Activated CD4-positive, alpha-beta T cell treated with anti-CD3 and anti-CD28 coated beads for 36 hours (primary cell): ENCODE data around the gene TCEAL3. TPM values are rescaled to one million over a fixed set of nuclear protein-coding genes. Genes with fewer than 3 reads are reported as not detected.
"Not testable (repeated sequence)": the region's sequence is repeated elsewhere in the genome, so short reads cannot be mapped to it uniquely, and the experiment has no call there.

ENCODE experiments used
- ATAC-seq: fragments of 200-7000 bp; cut with Tn5 transposase; one replicate; pipeline ENCODE4 v1.10.0; 2021; ENCODE audit warnings: mild to moderate bottlenecking, moderate library complexity
- CTCF ChIA-PET: fragments of 350-600 bp; sonication (Branson Sonifier 250); formaldehyde crosslinking; loops from one replicate; lab custom pipeline; 2021; ENCODE audit warnings: antibody characterized with exemption; lab: Charles Lee
- POLR2A ChIA-PET: fragments of 350-600 bp; sonication (Branson Sonifier 250); formaldehyde crosslinking; loops from one replicate; lab custom pipeline; 2021; ENCODE audit warnings: antibody characterized with exemption, inconsistent platforms; lab: Charles Lee
- DNase-seq: peaks from one replicate; pipeline ENCODE4 v3.0.0-alpha.2; 2020
- H3K27ac Mint-ChIP-seq: one replicate; pipeline ENCODE4 v1.8.0; 2021; ENCODE audit warnings: mixed read lengths
- H3K27me3 Mint-ChIP-seq: one replicate; pipeline ENCODE4 v1.8.0; 2021; ENCODE audit warnings: mixed read lengths
- H3K36me3 Mint-ChIP-seq: one replicate; pipeline ENCODE4 v1.8.0; 2021; ENCODE audit warnings: low read depth, mixed read lengths
- H3K4me1 Mint-ChIP-seq: one replicate; pipeline ENCODE4 v1.8.0; 2021; ENCODE audit warnings: mixed read lengths
- H3K4me3 Mint-ChIP-seq: one replicate; pipeline ENCODE4 v1.8.0; 2021; ENCODE audit warnings: mild to moderate bottlenecking, moderate library complexity, mixed read lengths
- H3K9me3 Mint-ChIP-seq: one replicate; pipeline ENCODE4 v1.8.0; 2021; ENCODE audit warnings: low read depth, mixed read lengths
- intact Hi-C, 2 experiments: fragments of 100-400 bp; cut with DNase I in 1 of 2; cut with micrococcal nuclease in 1 of 2; formaldehyde crosslinking; loops; one replicate each; pipeline versions ENCODE4 v1.14.2 to v1.15.1; 2022 to 2024; cut with DNase I, micrococcal nuclease
- total RNA-seq, 2 experiments: library from RNA; stranded (reverse); gene quantifications; one replicate each; pipeline ENCODE4 v1.2.3, GENCODE V29; 2021

The TCEAL3 gene
- total RNA-seq, 2 experiments from 2014 or later: 5.1 to 7.3 TPM

- ATAC-seq (no peak), DNase-seq (no peak)
- CTCF ChIA-PET: no interaction called here
- Mint-ChIP-seq H3K27me3 (no peaks in the 10 kb centered on the region), H3K27ac (no peak overlapping the region), H3K4me1 (peaks cover 16% of the 10 kb centered on the region), H3K9me3 (no peaks in the 10 kb centered on the region), H3K36me3 (peaks cover 5% of the 10 kb centered on the region), H3K4me3 (peak overlapping the region; percentile 82)
- POLR2A ChIA-PET: no interaction called here
- intact Hi-C loops: no loop called here
These were observed 21.1 kb upstream of the TCEAL3 start for GRCh38 chrX:103586659-103587058.

DNA sequence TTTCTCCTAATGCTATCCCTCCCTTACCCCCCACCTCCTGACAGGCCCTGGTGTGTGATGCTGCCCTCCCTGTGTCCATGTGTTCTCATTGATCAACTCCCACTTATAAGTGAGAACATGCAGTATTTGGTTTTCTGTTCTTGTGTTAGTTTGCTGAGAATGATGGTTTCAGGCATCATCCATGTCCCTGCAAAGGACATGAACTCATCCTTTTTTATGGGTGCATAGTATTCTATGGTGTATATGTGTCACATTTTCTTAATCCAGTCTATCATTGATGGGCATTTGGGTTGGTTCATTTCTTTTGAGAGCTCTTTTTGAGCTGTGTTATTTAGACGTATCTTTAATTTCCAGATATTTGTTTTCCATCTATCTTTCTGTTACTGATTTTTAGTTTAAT lies 15.5 kb upstream of the TCEAL3 start:
- POLR2A ChIA-PET, ATAC-seq, H3K4me1 Mint-ChIP-seq, H3K4me3 Mint-ChIP-seq, DNase-seq, H3K27me3 Mint-ChIP-seq, H3K36me3 Mint-ChIP-seq, H3K27ac Mint-ChIP-seq, intact Hi-C loops, H3K9me3 Mint-ChIP-seq, CTCF ChIA-PET: not testable (repeated sequence)

DNA sequence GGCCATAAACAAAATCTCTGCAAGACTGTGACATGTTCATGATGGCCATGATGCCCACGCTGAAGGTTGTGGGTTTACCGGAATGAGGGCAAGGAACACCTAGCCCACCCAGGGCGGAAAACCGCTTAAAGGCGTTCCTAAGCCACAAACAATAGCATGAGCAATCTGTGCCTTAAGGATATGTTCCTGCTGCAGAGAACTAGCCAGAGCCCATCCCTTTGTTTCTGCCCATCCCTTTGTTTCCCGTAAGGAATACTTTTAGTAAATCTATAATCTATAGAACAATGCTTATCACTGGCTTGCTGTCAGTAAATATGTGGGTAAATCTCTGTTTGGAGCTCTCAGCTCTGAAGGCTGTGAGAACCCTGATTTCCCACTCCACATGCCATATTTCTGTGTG lies 12.6 kb upstream of the TCEAL3 start:
- intact Hi-C loops, POLR2A ChIA-PET, DNase-seq, ATAC-seq, H3K4me3 Mint-ChIP-seq, H3K4me1 Mint-ChIP-seq, H3K27me3 Mint-ChIP-seq, H3K9me3 Mint-ChIP-seq, H3K27ac Mint-ChIP-seq, H3K36me3 Mint-ChIP-seq, CTCF ChIA-PET: not testable (repeated sequence)

DNA sequence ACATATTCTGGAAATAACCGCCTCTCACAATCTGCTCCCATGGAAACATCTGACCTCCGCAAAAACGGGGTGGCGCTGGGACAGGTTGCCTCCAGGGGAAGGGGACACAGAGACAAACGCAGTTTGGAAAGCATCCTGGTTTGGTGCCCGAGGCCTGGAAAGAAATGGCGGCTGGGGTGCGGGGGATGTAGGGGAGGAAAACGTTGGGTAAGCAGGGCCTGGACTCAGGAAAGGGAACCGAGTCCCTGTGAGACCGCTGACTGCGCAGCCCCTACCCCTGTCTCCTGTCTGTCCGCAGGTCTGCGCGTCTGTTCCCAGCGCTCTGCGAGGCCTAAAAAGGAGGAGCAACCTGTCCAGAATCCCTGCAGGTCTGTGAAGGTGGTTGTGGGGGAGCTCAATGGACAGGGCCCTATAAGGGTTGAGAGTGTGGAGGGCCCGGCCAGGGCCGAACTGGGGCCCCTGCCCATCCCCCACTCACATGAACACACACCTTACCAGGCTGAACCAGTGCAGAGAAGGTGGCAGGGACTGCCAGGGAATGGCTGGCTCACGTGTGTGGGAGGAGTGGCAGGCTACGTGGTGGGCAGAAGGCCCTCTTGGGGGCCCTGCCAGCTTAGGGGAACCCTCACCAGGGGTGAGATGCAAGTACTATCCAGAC lies 672 bp downstream of the TCEAL3 start:
- H3K9me3 Mint-ChIP-seq: no peaks in the 10 kb centered on the region
- peak overlapping the region; percentile 72 for H3K4me3 Mint-ChIP-seq
- peak overlapping the region; percentile 47 for H3K27ac Mint-ChIP-seq
- CTCF ChIA-PET: no interaction called here
- no peaks in the 10 kb centered on the region for H3K36me3 Mint-ChIP-seq
- DNase-seq: peak; percentile 12
- intact Hi-C loops: loop anchor here in 1 of 2 experiments (5.0 kb wide), 1 partner anchor 79 kb away; the partner anchor contains the start of gene MORF4L2
- POLR2A ChIA-PET: no interaction called here
- H3K4me1 Mint-ChIP-seq: peaks cover 2% of the 10 kb centered on the region
- ATAC-seq: no peak
- H3K27me3 Mint-ChIP-seq: peaks cover 4% of the 10 kb centered on the region

GRCh38 chrX:103610282-103610681 lies 2.5 kb downstream of the TCEAL3 start:
- Mint-ChIP-seq H3K27me3 (peaks cover 4% of the 10 kb centered on the region), H3K9me3 (no peaks in the 10 kb centered on the region), H3K36me3 (no peaks in the 10 kb centered on the region), H3K4me3 (no peak overlapping the region), H3K4me1 (peaks cover 2% of the 10 kb centered on the region), H3K27ac (no peak overlapping the region)
- intact Hi-C loops: no loop called here
- POLR2A ChIA-PET: no interaction called here
- DNase-seq (no peak), ATAC-seq (no peak)
- CTCF ChIA-PET: no interaction called here

- ATAC-seq (no peak), DNase-seq (no peak)
- no peak overlapping the region for H3K4me3 Mint-ChIP-seq
- no peaks in the 10 kb centered on the region for H3K27me3 Mint-ChIP-seq
- ChIA-PET POLR2A (no interaction called here), CTCF (no interaction called here)
- intact Hi-C loops: no loop called here
- H3K27ac Mint-ChIP-seq: no peak overlapping the region
- no peaks in the 10 kb centered on the region for H3K9me3 Mint-ChIP-seq
- no peaks in the 10 kb centered on the region for H3K4me1 Mint-ChIP-seq
- H3K36me3 Mint-ChIP-seq: no peaks in the 10 kb centered on the region
These were observed 5.7 kb downstream of the TCEAL3 start for GRCh38 chrX:103613362-103613890.

GRCh38 chrX:103614999-103615398 lies 7.2 kb downstream of the TCEAL3 start:
- intact Hi-C loops: no loop called here
- ChIA-PET POLR2A (no interaction called here), CTCF (interaction anchor here (1.1 kb wide), 1 partner anchor 11 kb away, joined by 3 read pairs; no protein-coding TSS in a partner anchor)
- H3K27me3 Mint-ChIP-seq: no peaks in the 10 kb centered on the region
- no peaks in the 10 kb centered on the region for H3K4me1 Mint-ChIP-seq
- no peak overlapping the region for H3K27ac Mint-ChIP-seq
- no peak overlapping the region for H3K4me3 Mint-ChIP-seq
- H3K36me3 Mint-ChIP-seq: no peaks in the 10 kb centered on the region
- ATAC-seq (no peak), DNase-seq (no peak)
- H3K9me3 Mint-ChIP-seq: no peaks in the 10 kb centered on the region

- Mint-ChIP-seq H3K27ac (no peak overlapping the region), H3K4me1 (no peaks in the 10 kb centered on the region), H3K36me3 (no peaks in the 10 kb centered on the region), H3K9me3 (no peaks in the 10 kb centered on the region), H3K27me3 (no peaks in the 10 kb centered on the region), H3K4me3 (no peak overlapping the region)
- POLR2A ChIA-PET: no interaction called here
- CTCF ChIA-PET: interaction anchor here (1.1 kb wide), 1 partner anchor 12 kb away, joined by 3 read pairs; no protein-coding TSS in a partner anchor
- peak; percentile 23 for ATAC-seq
- intact Hi-C loops: no loop called here
- no peak for DNase-seq
These were observed 8.1 kb downstream of the TCEAL3 start for GRCh38 chrX:103615781-103616371.

DNA sequence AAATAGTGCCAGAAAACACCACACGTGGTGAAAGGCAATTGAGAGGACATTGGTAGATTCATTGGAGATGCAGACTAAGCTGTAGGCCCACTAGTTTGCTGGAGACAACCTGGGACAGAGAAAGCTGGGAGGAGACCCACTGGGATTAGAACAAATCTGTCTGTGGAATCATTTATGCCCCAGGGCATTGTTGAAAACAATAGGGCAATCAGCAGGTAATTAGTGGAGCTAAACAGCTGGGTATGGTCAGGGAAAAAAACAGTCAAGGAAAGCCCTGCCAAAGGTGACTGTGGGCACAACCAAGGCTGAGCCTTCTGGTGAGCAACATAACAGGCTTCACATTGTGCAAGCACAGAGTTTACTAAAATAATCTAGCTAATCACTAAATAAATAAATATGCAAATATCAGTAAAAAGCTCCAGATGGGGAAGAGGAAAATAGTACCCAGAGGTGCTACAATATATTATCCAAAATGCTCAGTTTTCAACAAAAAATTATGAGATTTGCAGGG lies 9.0 kb downstream of the TCEAL3 start:
- POLR2A ChIA-PET: no interaction called here
- no peak for DNase-seq

GRCh38 chrX:103624111-103624510 lies 16.3 kb downstream of the TCEAL3 start:
- peaks cover 12% of the 10 kb centered on the region for H3K4me1 Mint-ChIP-seq
- POLR2A ChIA-PET: no interaction called here
- H3K27me3 Mint-ChIP-seq: no peaks in the 10 kb centered on the region
- DNase-seq (no peak), ATAC-seq (no peak)
- H3K9me3 Mint-ChIP-seq: no peaks in the 10 kb centered on the region
- no peak overlapping the region for H3K4me3 Mint-ChIP-seq
- no peak overlapping the region for H3K27ac Mint-ChIP-seq
- CTCF ChIA-PET: no interaction called here
- intact Hi-C loops: no loop called here
- H3K36me3 Mint-ChIP-seq: no peaks in the 10 kb centered on the region

More for the DNA sequence above, 9.0 kb downstream of the TCEAL3 start:
- H3K27ac Mint-ChIP-seq: no peak overlapping the region
- ATAC-seq: no peak
- H3K27me3 Mint-ChIP-seq: no peaks in the 10 kb centered on the region
- no peak overlapping the region for H3K4me3 Mint-ChIP-seq
- intact Hi-C loops: no loop called here
- no peaks in the 10 kb centered on the region for H3K9me3 Mint-ChIP-seq
- CTCF ChIA-PET: no interaction called here
- no peaks in the 10 kb centered on the region for H3K36me3 Mint-ChIP-seq
- no peaks in the 10 kb centered on the region for H3K4me1 Mint-ChIP-seq

DNA sequence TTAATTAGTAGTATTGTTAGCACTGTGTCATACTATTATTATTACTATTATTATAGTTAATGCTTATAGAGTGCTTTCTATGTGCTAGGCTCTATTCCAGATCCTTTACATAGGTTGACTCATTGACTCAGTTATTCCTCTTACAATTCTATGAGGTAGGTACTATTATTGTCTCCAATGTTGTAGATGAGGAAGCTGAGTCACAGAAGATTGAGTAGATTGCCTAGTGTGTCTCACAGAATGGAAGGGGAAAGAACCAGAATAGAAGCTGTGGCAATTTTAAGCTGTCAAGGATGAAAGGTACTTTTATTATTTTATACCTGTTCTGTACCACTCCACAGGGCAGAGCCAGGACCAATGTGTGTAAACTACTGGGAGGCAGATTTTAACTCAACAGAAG lies 19.1 kb downstream of the TCEAL3 start:
- Mint-ChIP-seq H3K4me3 (no peak overlapping the region), H3K27ac (no peak overlapping the region)
- POLR2A ChIA-PET: no interaction called here

More for the DNA sequence above, 19.1 kb downstream of the TCEAL3 start:
- H3K36me3 Mint-ChIP-seq: no peaks in the 10 kb centered on the region
- peaks cover 18% of the 10 kb centered on the region for H3K4me1 Mint-ChIP-seq
- CTCF ChIA-PET: no interaction called here
- intact Hi-C loops: loop anchor here in 1 of 2 experiments (5.0 kb wide), 1 partner anchor 60 kb away; the partner anchor contains the start of gene MORF4L2
- no peaks in the 10 kb centered on the region for H3K9me3 Mint-ChIP-seq
- DNase-seq (no peak), ATAC-seq (peak; percentile 45)
- no peaks in the 10 kb centered on the region for H3K27me3 Mint-ChIP-seq
